SKM-1 treated with dmso at 0.1 percent for 144 hours (cell line): Measurements from ENCODE around the gene ARHGAP15.
A peak's percentile ranks its signal among the peaks of the same experiment; 100 is the strongest.

Experiments
- DNase-seq: peaks from one replicate; lab custom pipeline; 2025; ENCODE audit not compliant: unreplicated experiment; lab: John Stamatoyannopoulos, UW

The ARHGAP15 gene

GRCh38 chr2:143259368-143259958 is 130.2 kb downstream of the ARHGAP15 start:
- peak; percentile 10 for DNase-seq

GRCh38 chr2:143261986-143262385 is 132.8 kb downstream of the ARHGAP15 start:
- DNase-seq, result no peak

DNA sequence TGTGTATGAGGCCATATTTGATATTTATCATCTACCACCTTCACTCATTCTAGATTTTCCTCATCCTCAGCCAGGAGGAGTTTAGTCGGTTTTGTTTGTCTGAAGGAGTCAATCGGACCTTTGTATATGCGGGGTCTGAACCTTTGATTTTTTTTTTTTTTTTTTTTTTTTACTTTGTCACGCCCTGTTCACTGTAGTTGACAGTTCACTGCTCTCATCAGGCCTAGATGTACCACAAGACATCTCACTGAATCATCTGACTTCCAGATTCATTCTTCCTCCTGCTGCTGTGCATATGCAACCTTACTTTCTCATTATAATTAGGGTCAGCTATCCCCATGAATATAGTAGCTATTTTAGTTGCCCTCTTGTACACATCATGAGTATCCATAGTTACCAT is 133.2 kb downstream of the ARHGAP15 start:
- DNase-seq, result no peak

DNA sequence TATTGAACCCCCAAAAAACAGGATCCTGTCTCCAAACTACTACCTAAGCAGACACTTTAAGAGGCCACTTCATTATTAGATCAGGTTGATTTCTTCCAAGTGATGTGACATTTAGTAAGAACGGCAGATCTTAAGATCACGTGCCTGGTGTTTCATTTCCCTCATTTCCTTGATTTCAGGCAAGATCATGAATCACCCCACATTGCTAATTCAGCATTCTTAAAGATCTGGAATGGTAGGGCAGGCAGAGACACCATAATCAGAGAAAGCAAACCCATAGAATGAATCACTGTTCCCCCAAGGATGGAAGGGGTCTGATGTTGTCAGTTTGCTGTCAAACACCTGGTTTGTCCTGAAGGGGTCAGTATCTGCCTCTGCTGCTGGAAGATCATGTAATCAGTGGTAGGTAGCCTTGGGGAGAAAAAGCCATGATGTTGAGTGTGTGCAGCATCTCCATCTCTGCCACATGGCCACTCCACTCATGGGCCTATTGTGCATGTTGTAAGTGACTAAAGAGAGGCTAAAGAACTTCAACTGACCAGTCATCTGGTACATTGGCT is 133.9 kb downstream of the ARHGAP15 start:
- DNase-seq, result no peak

DNA sequence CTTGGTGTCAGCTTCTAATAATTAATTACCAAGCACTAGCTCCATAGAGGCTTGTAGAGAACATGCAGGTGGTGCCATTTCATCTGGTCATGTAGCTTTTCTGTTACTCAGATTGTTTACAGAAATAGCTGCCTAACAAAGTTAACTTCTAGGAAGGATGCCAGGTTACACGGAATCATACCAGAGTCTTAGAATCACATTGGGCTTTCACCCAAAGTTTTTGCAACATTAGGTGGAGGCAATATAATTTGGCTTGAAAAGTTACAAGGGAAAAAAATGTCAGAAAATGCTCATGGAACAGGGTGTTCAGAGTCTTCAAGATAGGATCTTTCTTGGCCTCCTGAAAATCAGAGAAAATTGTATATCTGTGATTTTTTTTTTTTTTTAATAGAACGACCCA is 135.6 kb downstream of the ARHGAP15 start:
- DNase-seq, result no peak

DNA sequence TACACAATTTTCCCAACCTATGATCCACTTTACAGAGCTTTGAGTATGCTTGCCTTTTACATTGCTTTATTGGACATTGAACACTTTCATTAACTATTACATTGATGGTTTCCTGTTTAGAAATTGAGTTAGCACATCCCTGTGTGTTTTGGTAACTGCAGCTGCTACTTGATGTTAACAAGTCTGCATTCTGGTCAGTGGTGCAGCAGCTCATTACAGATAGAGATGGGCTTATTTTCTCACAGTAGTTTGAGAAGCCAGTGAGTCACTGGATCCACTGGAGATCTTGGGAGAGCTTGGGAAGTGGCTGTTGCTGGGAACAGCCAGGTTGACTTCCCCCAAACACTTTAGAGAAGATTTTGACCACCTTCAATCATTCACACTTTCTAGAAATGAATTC is 150.5 kb downstream of the ARHGAP15 start:
- no peak for DNase-seq

- no peak for DNase-seq
Measured at GRCh38 chr2:143280097-143280757, 151.0 kb downstream of the ARHGAP15 start.

DNA sequence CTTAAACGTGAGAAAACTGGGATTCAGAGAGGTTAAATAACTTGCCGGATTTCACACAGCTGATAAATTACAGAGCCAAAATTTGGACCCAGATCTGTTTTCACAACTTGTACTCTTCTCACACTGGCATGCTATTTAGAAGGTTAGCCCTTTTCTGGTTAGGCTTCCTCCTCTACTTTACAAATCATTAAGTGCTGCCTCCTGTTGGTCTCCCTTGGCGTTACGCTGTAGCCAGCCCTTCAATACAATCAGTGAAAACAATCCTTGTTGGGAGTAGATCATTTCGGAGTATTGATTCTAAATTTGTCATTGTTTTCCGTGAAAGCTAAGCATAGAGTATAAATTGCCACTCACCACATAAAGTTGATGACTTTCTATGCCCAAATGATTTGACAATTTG is 153.5 kb downstream of the ARHGAP15 start:
- peak; percentile 20 for DNase-seq

DNA sequence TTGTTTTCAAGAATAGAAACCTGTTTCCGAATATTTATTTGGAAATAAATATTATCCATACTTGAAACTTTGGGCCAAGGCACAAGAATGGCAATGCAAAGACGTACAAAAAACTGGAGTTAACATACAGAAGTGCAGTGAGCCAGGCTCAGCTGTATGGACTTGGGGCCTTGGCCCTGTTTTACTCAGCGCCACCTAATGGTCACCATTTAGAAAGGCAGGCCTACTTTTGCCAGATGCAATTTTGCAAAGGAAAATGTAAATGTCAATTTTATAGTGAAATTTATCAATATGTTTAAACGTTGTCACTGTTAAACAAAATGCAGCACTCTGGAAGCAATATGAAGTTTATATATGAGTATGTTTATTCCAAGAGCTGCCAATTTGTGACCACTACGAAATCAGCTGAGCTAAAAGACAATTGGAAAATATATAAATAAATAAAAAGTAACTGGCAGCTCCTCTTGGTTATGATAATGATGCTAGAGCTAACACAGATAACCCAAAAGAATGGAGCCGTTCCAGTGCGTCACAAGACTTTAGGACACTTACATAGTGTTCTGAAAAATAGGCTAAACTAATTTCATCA is 155.0 kb downstream of the ARHGAP15 start:
- peak; percentile 50 for DNase-seq

DNA sequence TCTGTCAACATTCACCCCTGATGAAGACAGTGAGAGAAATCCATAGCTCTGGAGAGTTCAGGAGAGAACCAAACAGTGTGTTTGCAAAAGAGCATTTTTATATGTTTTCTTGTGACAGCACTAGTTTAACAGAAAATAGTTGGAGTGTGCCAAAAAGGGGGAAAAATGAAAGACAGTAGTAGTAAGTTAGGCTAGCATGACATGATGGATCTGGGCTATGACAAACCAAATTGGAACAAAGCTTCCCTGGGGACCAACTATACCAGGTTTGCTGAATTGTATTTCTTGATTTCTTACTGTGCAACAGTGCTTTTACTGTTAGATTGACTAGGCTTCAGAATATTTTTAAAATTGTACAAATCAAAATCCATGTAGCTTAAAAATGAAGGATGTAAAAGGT is 159.8 kb downstream of the ARHGAP15 start:
- DNase-seq, result no peak

- no peak for DNase-seq
Measured at GRCh38 chr2:143290221-143290620, 161.0 kb downstream of the ARHGAP15 start.

GRCh38 chr2:143294068-143294467 is 164.8 kb downstream of the ARHGAP15 start:
- no peak for DNase-seq

- no peak for DNase-seq
Measured at GRCh38 chr2:143296089-143296488, 166.9 kb downstream of the ARHGAP15 start.

DNA sequence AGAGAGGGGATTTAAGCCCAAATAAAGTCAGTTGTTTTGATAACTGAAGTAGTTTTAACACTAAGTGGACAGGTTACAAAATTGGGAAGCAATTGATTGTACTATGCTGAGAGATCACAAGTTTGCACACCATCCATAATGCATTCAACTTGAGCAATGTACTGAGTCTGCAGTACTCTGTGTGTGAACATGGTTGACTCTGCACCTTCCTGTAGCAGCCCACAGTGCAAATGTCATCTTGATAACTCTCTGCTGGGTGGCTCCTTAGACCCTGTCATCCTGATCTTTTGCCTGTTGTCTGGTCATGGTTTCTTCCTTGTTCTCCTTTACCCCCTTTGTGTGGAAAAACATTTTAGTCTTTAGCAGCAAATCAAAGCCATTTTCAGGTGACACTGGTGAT is 168.0 kb downstream of the ARHGAP15 start:
- no peak for DNase-seq

GRCh38 chr2:143300536-143300935 is 171.3 kb downstream of the ARHGAP15 start:
- DNase-seq, result no peak

GRCh38 chr2:143311426-143311825 is 182.2 kb downstream of the ARHGAP15 start:
- DNase-seq, result no peak

DNA sequence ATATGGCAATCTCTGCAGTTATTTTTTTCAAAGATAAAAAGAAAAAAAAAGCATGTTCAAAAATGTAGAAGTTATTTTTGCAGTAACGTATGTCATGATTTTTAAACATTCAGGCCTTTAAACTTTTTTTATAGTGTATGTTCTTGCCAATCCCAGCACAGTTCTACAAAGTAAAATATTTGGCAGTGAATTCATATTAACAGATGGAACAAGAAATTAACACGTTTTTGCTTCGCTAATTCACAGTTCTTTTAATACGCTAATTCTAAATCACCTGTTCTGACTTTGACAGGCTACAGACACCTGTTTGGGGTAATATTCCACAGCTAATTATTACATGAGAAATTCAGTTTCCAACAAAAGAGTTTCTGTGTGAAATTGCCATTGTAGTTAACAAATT is 183.2 kb downstream of the ARHGAP15 start:
- no peak for DNase-seq

GRCh38 chr2:143313861-143314260 is 184.6 kb downstream of the ARHGAP15 start:
- no peak for DNase-seq

DNA sequence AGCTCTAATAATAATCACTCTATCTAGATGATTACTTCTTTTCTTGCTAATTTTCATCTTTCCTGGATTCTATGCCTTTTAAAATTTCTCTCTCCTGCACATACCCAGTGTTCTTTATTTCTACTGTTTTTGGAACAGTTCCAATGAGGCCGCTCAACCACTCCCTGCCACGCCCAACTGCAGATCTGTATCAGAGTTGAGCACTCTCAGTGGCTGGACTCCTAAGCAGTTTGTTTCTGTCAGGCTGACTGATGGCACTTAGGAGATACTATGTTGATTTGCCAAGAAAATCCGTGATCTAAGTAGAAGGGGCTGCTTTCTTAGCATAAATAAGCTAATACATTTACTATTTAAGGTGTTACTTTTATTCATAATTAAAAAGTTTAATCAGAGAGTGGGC is 192.8 kb downstream of the ARHGAP15 start:
- no peak for DNase-seq

DNA sequence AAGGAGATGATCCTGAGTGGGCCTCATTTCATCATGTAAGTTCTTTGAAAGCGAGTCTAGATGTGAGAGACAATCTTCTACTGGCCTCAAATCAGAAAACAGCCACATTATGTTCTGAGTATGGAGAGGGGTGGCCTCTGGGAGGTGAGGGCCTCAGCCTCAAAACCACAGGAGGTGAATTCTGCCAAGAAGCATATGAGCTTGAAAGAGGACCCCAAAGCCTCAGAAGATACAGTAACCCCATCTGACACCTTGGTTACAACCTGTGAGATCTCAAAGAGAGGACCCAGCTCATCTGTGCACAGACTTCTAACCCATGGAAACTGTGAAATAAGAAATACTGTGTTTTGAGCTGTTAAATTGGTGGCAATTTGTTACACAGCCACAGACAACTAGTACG is 200.1 kb downstream of the ARHGAP15 start:
- DNase-seq, result no peak

DNA sequence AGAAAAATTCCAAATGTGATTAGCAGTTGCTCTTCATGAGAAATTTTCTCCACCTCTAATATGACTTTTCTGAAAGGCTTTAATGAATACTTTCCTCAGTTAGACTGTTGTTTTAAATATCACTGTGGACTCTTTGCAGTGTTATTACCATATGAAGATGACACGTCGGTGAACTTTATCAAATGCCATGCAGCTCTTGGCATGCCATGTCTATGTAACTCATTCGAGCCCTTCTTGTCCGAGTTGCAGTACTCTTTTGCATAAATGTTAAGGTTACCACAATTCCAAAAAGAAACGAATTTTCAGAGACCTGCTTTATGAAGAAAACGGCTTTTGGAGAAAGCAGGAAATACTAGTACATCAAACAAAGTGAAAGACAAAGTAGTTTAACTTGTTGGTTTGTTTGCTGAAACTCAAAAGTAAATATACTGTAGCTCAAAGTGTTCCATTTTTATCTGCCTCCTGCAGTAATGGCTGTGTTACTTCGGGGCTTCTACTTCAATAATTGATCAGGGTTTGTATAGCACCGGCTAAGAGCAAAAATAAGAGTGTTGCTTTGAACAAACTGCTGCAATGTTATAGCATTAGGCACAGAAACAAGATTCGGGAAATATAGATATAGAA is 204.1 kb downstream of the ARHGAP15 start:
- DNase-seq, result no peak

GRCh38 chr2:143333847-143334246 is 204.6 kb downstream of the ARHGAP15 start:
- DNase-seq, result no peak
